HL-60 (cell line): Measurements from ENCODE around the gene SCYGR7.

ENCODE experiments used
- DNase-seq, 2 experiments: peaks; one replicate each; pipeline ENCODE4 v3.0.0-alpha.2; 2010 to 2020; ENCODE audit warnings: low read depth in 1 of 2, low spot score in 1 of 2
- H3K27ac ChIP-seq: fragments of 250-450 bp; sonication (Bioruptor Pico); replicated peaks from 2 replicates; pipeline ENCODE4 v1.5.1; 2020; ENCODE audit warnings: mild to moderate bottlenecking, moderate library complexity
- H3K27me3 ChIP-seq: fragments of 250-450 bp; sonication (Bioruptor Pico); 2 replicates; pipeline ENCODE4 v1.5.1; 2021; ENCODE audit warnings: mild to moderate bottlenecking, moderate library complexity; ENCODE audit not compliant: insufficient read depth, poor library complexity, severe bottlenecking
- H3K4me3 ChIP-seq: replicated peaks from 2 replicates; pipeline ENCODE4 v1.5.1; 2011; ENCODE audit warnings: mild to moderate bottlenecking, control low read depth, low read length; ENCODE audit not compliant: insufficient read depth
- GABPA ChIP-seq: IDR thresholded peaks from 2 replicates; pipeline ENCODE4 v1.6.1; 2012; ENCODE audit warnings: low read depth
- POLR2AphosphoS5 ChIP-seq: IDR thresholded peaks from 2 replicates; pipeline ENCODE4 v1.6.1; 2012; ENCODE audit warnings: low read depth
- SPI1 ChIP-seq: IDR thresholded peaks from 2 replicates; pipeline ENCODE4 v1.6.1; 2012; ENCODE audit warnings: low read depth, mild to moderate bottlenecking, borderline replicate concordance
- long read RNA-seq: library from polyadenylated mRNA; unstranded; transcript quantifications from one replicate; pipeline ENCODE4 v2.0.0, GENCODE V29; 2020
- TF ChIP-seq, protein P1 (sequence below): IDR thresholded peaks from one replicate; pipeline ENCODE4 v1.5.1; 2011; ENCODE audit warnings: low read length, control low read depth, inconsistent platforms; ENCODE audit not compliant: insufficient read depth
- TF ChIP-seq, protein P2 (sequence below): IDR thresholded peaks from 2 replicates; pipeline ENCODE4 v1.6.1; 2012; ENCODE audit warnings: low read depth; ENCODE audit not compliant: insufficient replicate concordance

SCYGR7 gene, protein sequence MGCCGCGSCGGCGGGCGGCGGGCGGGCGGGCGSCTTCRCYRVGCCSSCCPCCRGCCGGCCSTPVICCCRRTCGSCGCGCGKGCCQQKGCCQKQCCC
- long read RNA-seq: 0 reads

DNA sequence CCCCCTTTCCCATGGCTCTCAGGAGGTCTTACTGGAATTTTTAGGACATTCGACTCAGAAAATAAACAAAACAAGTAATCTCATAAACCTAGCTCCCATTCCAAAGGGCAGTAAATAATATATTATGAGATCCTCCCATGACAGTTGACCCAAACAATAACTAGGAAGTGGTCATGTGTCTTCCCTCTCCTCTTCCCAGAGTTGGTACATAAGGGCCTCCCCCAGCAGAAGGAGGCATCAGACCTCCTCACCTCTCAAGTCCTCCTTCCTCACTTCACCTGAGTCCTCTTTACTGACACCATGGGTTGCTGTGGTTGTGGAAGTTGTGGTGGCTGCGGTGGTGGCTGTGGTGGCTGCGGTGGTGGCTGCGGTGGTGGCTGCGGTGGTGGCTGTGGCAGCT is at the start of gene SCYGR7:
Gene SCYGR7 (plus strand): TSS at position 301 of the 400 bp plus-strand sequence. CDS start 0 bp downstream, at position 301.
- TF ChIP-seq, protein P1, sequence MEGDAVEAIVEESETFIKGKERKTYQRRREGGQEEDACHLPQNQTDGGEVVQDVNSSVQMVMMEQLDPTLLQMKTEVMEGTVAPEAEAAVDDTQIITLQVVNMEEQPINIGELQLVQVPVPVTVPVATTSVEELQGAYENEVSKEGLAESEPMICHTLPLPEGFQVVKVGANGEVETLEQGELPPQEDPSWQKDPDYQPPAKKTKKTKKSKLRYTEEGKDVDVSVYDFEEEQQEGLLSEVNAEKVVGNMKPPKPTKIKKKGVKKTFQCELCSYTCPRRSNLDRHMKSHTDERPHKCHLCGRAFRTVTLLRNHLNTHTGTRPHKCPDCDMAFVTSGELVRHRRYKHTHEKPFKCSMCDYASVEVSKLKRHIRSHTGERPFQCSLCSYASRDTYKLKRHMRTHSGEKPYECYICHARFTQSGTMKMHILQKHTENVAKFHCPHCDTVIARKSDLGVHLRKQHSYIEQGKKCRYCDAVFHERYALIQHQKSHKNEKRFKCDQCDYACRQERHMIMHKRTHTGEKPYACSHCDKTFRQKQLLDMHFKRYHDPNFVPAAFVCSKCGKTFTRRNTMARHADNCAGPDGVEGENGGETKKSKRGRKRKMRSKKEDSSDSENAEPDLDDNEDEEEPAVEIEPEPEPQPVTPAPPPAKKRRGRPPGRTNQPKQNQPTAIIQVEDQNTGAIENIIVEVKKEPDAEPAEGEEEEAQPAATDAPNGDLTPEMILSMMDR: no peak
- TF ChIP-seq, protein P2, sequence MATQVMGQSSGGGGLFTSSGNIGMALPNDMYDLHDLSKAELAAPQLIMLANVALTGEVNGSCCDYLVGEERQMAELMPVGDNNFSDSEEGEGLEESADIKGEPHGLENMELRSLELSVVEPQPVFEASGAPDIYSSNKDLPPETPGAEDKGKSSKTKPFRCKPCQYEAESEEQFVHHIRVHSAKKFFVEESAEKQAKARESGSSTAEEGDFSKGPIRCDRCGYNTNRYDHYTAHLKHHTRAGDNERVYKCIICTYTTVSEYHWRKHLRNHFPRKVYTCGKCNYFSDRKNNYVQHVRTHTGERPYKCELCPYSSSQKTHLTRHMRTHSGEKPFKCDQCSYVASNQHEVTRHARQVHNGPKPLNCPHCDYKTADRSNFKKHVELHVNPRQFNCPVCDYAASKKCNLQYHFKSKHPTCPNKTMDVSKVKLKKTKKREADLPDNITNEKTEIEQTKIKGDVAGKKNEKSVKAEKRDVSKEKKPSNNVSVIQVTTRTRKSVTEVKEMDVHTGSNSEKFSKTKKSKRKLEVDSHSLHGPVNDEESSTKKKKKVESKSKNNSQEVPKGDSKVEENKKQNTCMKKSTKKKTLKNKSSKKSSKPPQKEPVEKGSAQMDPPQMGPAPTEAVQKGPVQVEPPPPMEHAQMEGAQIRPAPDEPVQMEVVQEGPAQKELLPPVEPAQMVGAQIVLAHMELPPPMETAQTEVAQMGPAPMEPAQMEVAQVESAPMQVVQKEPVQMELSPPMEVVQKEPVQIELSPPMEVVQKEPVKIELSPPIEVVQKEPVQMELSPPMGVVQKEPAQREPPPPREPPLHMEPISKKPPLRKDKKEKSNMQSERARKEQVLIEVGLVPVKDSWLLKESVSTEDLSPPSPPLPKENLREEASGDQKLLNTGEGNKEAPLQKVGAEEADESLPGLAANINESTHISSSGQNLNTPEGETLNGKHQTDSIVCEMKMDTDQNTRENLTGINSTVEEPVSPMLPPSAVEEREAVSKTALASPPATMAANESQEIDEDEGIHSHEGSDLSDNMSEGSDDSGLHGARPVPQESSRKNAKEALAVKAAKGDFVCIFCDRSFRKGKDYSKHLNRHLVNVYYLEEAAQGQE: no peak
- TF ChIP-seq GABPA: no peak
- no peak for TF ChIP-seq SPI1
- no peak within 1 kb of the TSS for H3K4me3 ChIP-seq
- no peak for DNase-seq
- H3K27me3 ChIP-seq: peaks cover 1% of the 10 kb centered on the region
- H3K27ac ChIP-seq: no peak within 1 kb of the TSS

DNA sequence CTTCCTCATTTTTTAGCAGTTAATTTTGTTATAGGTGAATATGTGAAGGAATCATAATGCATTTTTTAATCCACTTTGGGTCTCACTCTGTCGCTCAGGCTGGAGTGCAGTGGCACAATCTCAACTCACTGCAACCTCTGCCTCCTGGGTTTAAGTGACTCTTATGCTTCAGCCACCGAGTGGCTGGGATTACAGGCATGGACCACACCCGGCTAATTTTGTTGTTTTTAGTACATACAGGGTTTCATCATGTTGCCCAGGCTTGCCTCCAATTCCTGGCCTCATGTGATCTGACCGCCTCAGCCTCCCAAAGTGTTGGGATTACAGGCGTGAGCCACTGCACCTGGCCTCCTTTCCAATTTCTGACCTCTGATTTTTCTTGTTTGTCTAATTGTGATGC is 43.9 kb upstream of the SCYGR7 start:
- DNase-seq: no peak
- Histone ChIP-seq H3K27ac (no peak overlapping the region), H3K4me3 (no peak overlapping the region), H3K27me3 (no peaks in the 10 kb centered on the region)
- TF ChIP-seq POLR2AphosphoS5: no peak
- TF ChIP-seq, protein P1: no peak
- no peak for TF ChIP-seq GABPA
- TF ChIP-seq, protein P2: no peak
- TF ChIP-seq SPI1: no peak

DNA sequence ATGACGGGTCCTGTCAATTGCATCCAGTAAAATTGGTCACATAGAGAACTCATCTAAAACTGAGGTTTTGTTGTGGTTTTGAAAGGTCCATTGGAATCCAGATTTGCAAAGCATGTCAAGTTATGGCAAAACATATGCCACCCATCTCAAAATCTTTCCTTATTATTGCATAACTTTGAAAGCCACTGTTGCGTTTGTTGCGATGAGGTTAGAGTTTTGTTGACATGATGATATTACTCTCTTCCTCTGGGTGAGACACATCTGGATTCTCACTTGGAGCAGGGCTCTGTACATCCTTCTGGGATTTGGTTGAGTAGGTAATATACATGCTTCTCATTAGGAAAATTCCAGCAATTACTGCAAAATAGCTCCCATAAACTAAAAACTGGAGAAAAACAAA is 40.9 kb upstream of the SCYGR7 start:
- H3K4me3 ChIP-seq: no peak overlapping the region
- H3K27ac ChIP-seq: no peak overlapping the region
- no peaks in the 10 kb centered on the region for H3K27me3 ChIP-seq
- TF ChIP-seq, protein P2: no peak
- TF ChIP-seq POLR2AphosphoS5 (no peak), GABPA (no peak), SPI1 (no peak)
- TF ChIP-seq, protein P1: no peak
- no peak for DNase-seq
